ENCODE measurements around the gene SNRPD2. TPM values are rescaled to one million over a fixed set of nuclear protein-coding genes. Genes with fewer than 3 reads are reported as not detected.

The SNRPD2 gene
- total RNA-seq: 164 and 255 TPM in 2 replicates

GRCh38 chr19:45691516-45692186, at the start of gene SNRPD2:
Gene SNRPD2 (minus strand): TSS chr19:45691953. CDS start chr19:45691888, 65 bp downstream.

GRCh38 chr19:45733160-45733810, 41.5 kb upstream of the SNRPD2 start, which contains the start of gene MEIOSIN:
Gene MEIOSIN (plus strand): TSS chr19:45733439. CDS start chr19:45735377, 1,938 bp downstream.

GRCh38 chr19:45730368-45731288, 38.9 kb upstream of the SNRPD2 start, which contains the start of gene FBXO46:
Gene FBXO46 (minus strand): TSS chr19:45730896. CDS start chr19:45713495, 17,401 bp downstream.

GRCh38 chr19:45692187-45693105, 693 bp upstream of the SNRPD2 start, which contains the start of gene QPCTL:
Gene QPCTL (plus strand): TSS chr19:45692666. CDS start chr19:45692704, 38 bp downstream.

GRCh38 chr19:45667620-45668341, 24.0 kb downstream of the SNRPD2 start, which contains the start of gene GIPR:
Gene GIPR (plus strand): TSS chr19:45668221. CDS start chr19:45669521, 1,300 bp downstream.

GRCh38 chr19:45638930-45639729, 52.6 kb downstream of the SNRPD2 start, which contains the start of gene EML2:
Gene EML2 (minus strand): TSS chr19:45639397. CDS start chr19:45639376, 21 bp downstream.

Other genes with a start within 250 kb of the SNRPD2 start
- gene FOSB, start 224.0 kb downstream of the SNRPD2 start, total RNA-seq: 4.4 and 15.4 TPM in 2 replicates
- 3.4 and 3.8 TPM in 2 replicates for gene RTN2, start 194.9 kb downstream of the SNRPD2 start, total RNA-seq
- 1.1 and 1.4 TPM in 2 replicates for gene PPM1N, start 193.5 kb downstream of the SNRPD2 start, total RNA-seq
- 80.8 and 90.2 TPM in 2 replicates for gene VASP, start 184.5 kb downstream of the SNRPD2 start, total RNA-seq
- 6.2 and 8.3 TPM in 2 replicates for gene OPA3, start 107.2 kb downstream of the SNRPD2 start, total RNA-seq
- gene GPR4, start 89.7 kb downstream of the SNRPD2 start, total RNA-seq: not detected in 2 replicates
- 98.0 and 186 TPM in 2 replicates for gene EML2, start 52.6 kb downstream of the SNRPD2 start, total RNA-seq
- 0.93 and 1.0 TPM in 2 replicates for gene GIPR, start 23.7 kb downstream of the SNRPD2 start, total RNA-seq
- gene QPCTL, start 713 bp upstream of the SNRPD2 start, total RNA-seq: 7.8 and 20.2 TPM in 2 replicates
- gene FBXO46, start 38.9 kb upstream of the SNRPD2 start, total RNA-seq: 8.0 and 8.2 TPM in 2 replicates
- not detected in 2 replicates for gene MEIOSIN, start 41.5 kb upstream of the SNRPD2 start, total RNA-seq
- gene SIX5, start 77.3 kb upstream of the SNRPD2 start, total RNA-seq: 2.7 and 6.3 TPM in 2 replicates
- 4.1 and 23.6 TPM in 2 replicates for gene DMPK, start 90.5 kb upstream of the SNRPD2 start, total RNA-seq
- 32.1 and 32.5 TPM in 2 replicates for gene DMWD, start 100.9 kb upstream of the SNRPD2 start, total RNA-seq
- under 0.01 and 0.07 TPM in 2 replicates for gene RSPH6A, start 123.4 kb upstream of the SNRPD2 start, total RNA-seq
- gene SYMPK, start 171.2 kb upstream of the SNRPD2 start, total RNA-seq: 27.7 and 56.0 TPM in 2 replicates
- not detected in 2 replicates for gene FOXA3, start 172.4 kb upstream of the SNRPD2 start, total RNA-seq
- gene IRF2BP1, start 194.2 kb upstream of the SNRPD2 start, total RNA-seq: 17.8 and 20.8 TPM in 2 replicates
- gene MYPOP, start 210.7 kb upstream of the SNRPD2 start, total RNA-seq: 1.0 and 2.3 TPM in 2 replicates
- not detected in 2 replicates for gene NANOS2, start 222.8 kb upstream of the SNRPD2 start, total RNA-seq